Gastroesophageal sphincter (tissue), 4 donors: Measurements from ENCODE around the gene CXADR. TPM values are rescaled to one million over a fixed set of nuclear protein-coding genes. Genes with fewer than 3 reads are reported as not detected.

Source experiments
- ATAC-seq: fragments of 150-250 bp; one replicate; pipeline ENCODE4 v1.9.1; 2016; ENCODE audit warnings: mild to moderate bottlenecking, moderate library complexity
- H3K27ac ChIP-seq, 4 donors: fragments of 200-600 bp; sonication (generic) in 3 of 4; 1 replicate in 3 of 4; 2 replicates in 1 of 4; pipeline ENCODE4 v1.5.1; 2016 to 2019
- H3K27me3 ChIP-seq: fragments of 200-600 bp; sonication (generic); one replicate; pipeline ENCODE4 v1.5.1; 2019
- H3K36me3 ChIP-seq, 2 donors: fragments of 200-600 bp; sonication (generic); one replicate each; pipeline ENCODE4 v1.5.1; 2019; ENCODE audit warnings: control low read depth in 1 of 2
- H3K4me1 ChIP-seq, 3 donors: fragments of 200-600 bp; sonication (generic); 1 replicate in 2 of 3; 2 replicates in 1 of 3; pipeline ENCODE4 v1.5.1; 2016 to 2019; ENCODE audit warnings: control low read depth in 2 of 3
- H3K4me3 ChIP-seq, 2 donors: fragments of 200-600 bp; sonication (generic); one replicate each; pipeline ENCODE4 v1.5.1; 2019; ENCODE audit warnings: mild to moderate bottlenecking in 1 of 2, moderate library complexity in 1 of 2
- H3K9me3 ChIP-seq, 3 donors: fragments of 200-600 bp; sonication (generic); one replicate each; pipeline ENCODE4 v1.5.1; 2017 to 2019; ENCODE audit warnings: control low read depth in 2 of 3
- CTCF ChIP-seq, 4 experiments: fragments of 200-600 bp in 2 of 4; fragments of 450-650 bp in 2 of 4; sonication (generic) in 1 of 4; IDR thresholded peaks; one replicate each; pipeline ENCODE4 v1.5.1; 2017 to 2019; ENCODE audit warnings: antibody characterized with exemption in 4 of 4, mild to moderate bottlenecking in 2 of 4, moderate library complexity in 2 of 4
- EP300 ChIP-seq: sonication (generic); formaldehyde crosslinking; IDR thresholded peaks from one replicate; pipeline ENCODE4 v1.6.1; 2017; ENCODE audit warnings: antibody characterized with exemption, mild to moderate bottlenecking
- POLR2A ChIP-seq, 2 donors: fragments of 450-650 bp; IDR thresholded peaks; one replicate each; pipeline ENCODE4 v1.6.1; 2017; ENCODE audit warnings: antibody characterized with exemption in 2 of 2, mild to moderate bottlenecking in 2 of 2, moderate library complexity in 1 of 2
- POLR2AphosphoS5 ChIP-seq: sonication (generic); formaldehyde crosslinking; IDR thresholded peaks from one replicate; pipeline ENCODE4 v1.6.1; 2017; ENCODE audit warnings: antibody characterized with exemption
- WGBS, 2 donors: methylation state at CpG; one replicate each; pipeline ENCODE4 v1.1.5; 2018; ENCODE audit warnings: low coverage in 1 of 2; 5-methylcytosine and 5-hydroxymethylcytosine counted together
- small RNA-seq, 4 donors: library from RNA; depleted of rRNA; stranded (forward); fragments of <200 nt; gene quantifications; one replicate each; pipeline ENCODE3, GENCODE V24; 2016
- total RNA-seq, 4 donors: library from RNA; depleted of rRNA; stranded (reverse); fragments of >200 nt; gene quantifications; one replicate each; pipeline ENCODE4 v1.1.0, GENCODE V29; 2016

CXADR gene
- total RNA-seq, 4 donors from 2014 or later = 0.54 to 10.6 (median 4.4) TPM

- H3K36me3 ChIP-seq = no peaks in the 10 kb centered on the region
- no peaks in the 10 kb centered on the region for H3K4me1 ChIP-seq
- peak; percentile 19 for ATAC-seq
- no peaks in the 10 kb centered on the region for H3K27me3 ChIP-seq
- TF ChIP-seq POLR2A (IDR thresholded peaks at IDR 0.05) (no peak), POLR2AphosphoS5 (no peak), EP300 (no peak), CTCF (IDR thresholded peaks at IDR 0.05) (no peak)
- H3K4me3 ChIP-seq = no peak overlapping the region
- H3K9me3 ChIP-seq = peaks cover 0 to 9% (median 0%) of the 10 kb centered on the region in 3 donors
- WGBS, 2 donors = 66 to 72% methylated on average over 4 of the region's 4 CpGs
- H3K27ac ChIP-seq = no peak overlapping the region
Measured at GRCh38 chr21:17636711-17637110, 123.9 kb downstream of the CXADR start.

GRCh38 chr21:17640821-17641220, 128.0 kb downstream of the CXADR start:
- 78 to 79% methylated on average over 2 of the region's 2 CpGs for WGBS, 2 donors
- Histone ChIP-seq H3K4me3 (no peak overlapping the region), H3K27ac (no peak overlapping the region), H3K27me3 (no peaks in the 10 kb centered on the region), H3K36me3 (no peaks in the 10 kb centered on the region), H3K9me3 (peaks cover 0 to 9% (median 0%) of the 10 kb centered on the region in 3 donors), H3K4me1 (no peaks in the 10 kb centered on the region)
- TF ChIP-seq POLR2A (IDR thresholded peaks at IDR 0.05) = no peak
- no peak for TF ChIP-seq POLR2AphosphoS5
- no peak for TF ChIP-seq EP300
- no peak for TF ChIP-seq CTCF (IDR thresholded peaks at IDR 0.05)
- ATAC-seq = no peak

Small RNA genes lying within 50 kb of the gene (small RNA-seq; reads per million reads assigned to genes)
- 0 reads per million in 4 donors for gene RF00019
- 0 reads per million in 4 donors for gene RN7SL163P
- 0 reads per million in 4 donors for gene RPL39P40

Other genes with a start within 250 kb of the CXADR start
- gene BTG3, start 99.9 kb downstream of the CXADR start, total RNA-seq = 10 to 100 TPM; 23.1 to 52.0 (median 38.8) TPM